ENCODE results near the gene CNTNAP2.

GRCh38 chr7:147774461-147774860 is 1657.9 kb downstream of the CNTNAP2 start:
- TF ChIP-seq CTCF (conservative IDR thresholded peaks at IDR 0.05; ENCODE audit: low read depth, low read length) (no peak), EZH2 (IDR thresholded peaks at IDR 0.05; ENCODE audit: borderline replicate concordance, low read depth, low read length, poor library complexity, severe bottlenecking) (no peak)
